HepG2 (cell line): ENCODE data around the gene RRP36. TPM values are rescaled to one million over a fixed set of nuclear protein-coding genes. Genes with fewer than 3 reads are reported as not detected.

ENCODE experiments used
- ARID3A ChIP-seq: IDR thresholded peaks from 2 replicates; pipeline ENCODE4 v1.6.1; 2012; ENCODE audit warnings: low read depth, low read length, improper control_type of control experiment
- DPF2 ChIP-seq: sonication (generic); formaldehyde crosslinking; IDR thresholded peaks from 2 replicates; pipeline ENCODE4 v1.4.0; 2020; ENCODE audit warnings: mild to moderate bottlenecking, low read depth, missing genetic modification reagents, borderline replicate concordance
- GPN1 ChIP-seq: sonication (generic); formaldehyde crosslinking; IDR thresholded peaks from 2 replicates; pipeline ENCODE4 v1.5.1; 2020; ENCODE audit warnings: missing genetic modification reagents, borderline replicate concordance
- LCORL ChIP-seq, 2 experiments: fragments of 450-650 bp in 1 of 2; sonication (generic) in 1 of 2; formaldehyde crosslinking in 1 of 2; IDR thresholded peaks; 2 replicates each; pipeline versions ENCODE4 v1.5.0 to v1.6.1; 2017 to 2020; ENCODE audit warnings: antibody characterized with exemption in 1 of 2, missing genetic modification reagents in 1 of 2
- MEIS1 ChIP-seq: sonication (generic); formaldehyde crosslinking; IDR thresholded peaks from 2 replicates; pipeline ENCODE4 v1.9.0; 2021; ENCODE audit warnings: mild to moderate bottlenecking, missing genetic modification reagents, moderate library complexity, borderline replicate concordance
- MTERF4 ChIP-seq: sonication (generic); formaldehyde crosslinking; IDR thresholded peaks from 2 replicates; pipeline ENCODE4 v1.8.0; 2023; ENCODE audit warnings: mild to moderate bottlenecking, missing genetic modification reagents
- PAXIP1 ChIP-seq: sonication (generic); formaldehyde crosslinking; conservative IDR thresholded peaks from 2 replicates; pipeline ENCODE4 v1.4.0; 2020; ENCODE audit warnings: mild to moderate bottlenecking, missing genetic modification reagents, moderate library complexity
- SETDB1 ChIP-seq: sonication (generic); formaldehyde crosslinking; IDR thresholded peaks from 2 replicates; pipeline ENCODE4 v1.5.1; 2020; ENCODE audit warnings: missing genetic modification reagents, mild to moderate bottlenecking, borderline replicate concordance
- SKIL ChIP-seq: sonication (generic); formaldehyde crosslinking; IDR thresholded peaks from 2 replicates; pipeline ENCODE4 v1.8.0; 2022; ENCODE audit warnings: missing genetic modification reagents, mild to moderate bottlenecking, moderate library complexity, borderline replicate concordance
- SRSF4 ChIP-seq: fragments of 200-400 bp; formaldehyde crosslinking; IDR thresholded peaks from one replicate; pipeline ENCODE4 v1.6.1; 2018; ENCODE audit warnings: mild to moderate bottlenecking, low read depth, low read length, moderate library complexity; ENCODE audit not compliant: poor library complexity, severe bottlenecking
- ZC3H13 ChIP-seq: sonication (generic); formaldehyde crosslinking; IDR thresholded peaks from 2 replicates; pipeline ENCODE4 v1.8.1; 2023; ENCODE audit warnings: mild to moderate bottlenecking, missing genetic modification reagents, moderate library complexity
- ZFP36L2 ChIP-seq: sonication (generic); formaldehyde crosslinking; IDR thresholded peaks from 2 replicates; pipeline ENCODE4 v1.4.0; 2020; ENCODE audit warnings: missing genetic modification reagents
- ZMAT3 ChIP-seq: sonication (generic); formaldehyde crosslinking; conservative IDR thresholded peaks from 2 replicates; pipeline ENCODE4 v1.7.0; 2021; ENCODE audit warnings: missing genetic modification reagents
- ZNF24 ChIP-seq: fragments of 450-650 bp; IDR thresholded peaks from 2 replicates; pipeline ENCODE4 v1.6.1; 2017; ENCODE audit warnings: antibody characterized with exemption, mild to moderate bottlenecking
- ZNF678 ChIP-seq: sonication (generic); formaldehyde crosslinking; IDR thresholded peaks from 2 replicates; pipeline ENCODE4 v1.4.0; 2020; ENCODE audit warnings: mild to moderate bottlenecking, missing genetic modification reagents
- ZNF792 ChIP-seq: IDR thresholded peaks from 2 replicates; pipeline ENCODE4 v1.6.1; 2016
- polyA plus RNA-seq, 8 experiments: library from polyadenylated mRNA; depleted of rRNA in 3 of 8; stranded (reverse) in 7 of 8; unstranded in 1 of 8; fragments of >200 nt; fragmentation: Illumina TruSeq in 4 of 8; extraction: Trizol in 4 of 8; gene quantifications; 2 replicates each; pipeline versions ENCODE4 v1.2.1 to v1.2.3, GENCODE V29; 2011 to 2016; ENCODE audit warnings: low read depth in 4 of 8, missing spikeins in 1 of 8, mixed read lengths in 1 of 8; ENCODE audit not compliant: insufficient read depth in 1 of 8
- total RNA-seq, 5 experiments: library from RNA; depleted of rRNA; stranded (reverse); fragments of >200 nt; fragmentation: Illumina TruSeq; extraction: Trizol; gene quantifications; 2 replicates each; pipeline ENCODE4 v1.2.3, GENCODE V29; 2016; ENCODE audit warnings: low read depth in 1 of 5

The RRP36 gene
- total and polyA plus RNA-seq, 2 of the 13 experiments (the other 11 are each of a cell fraction or from before 2014, with no cell fraction given) = 29.5 to 144 TPM

- no peak for TF ChIP-seq ZNF24
- no peak for TF ChIP-seq DPF2 (CRISPR knock-in tag)
- no peak for TF ChIP-seq LCORL (IDR thresholded peaks at IDR 0.05)
- TF ChIP-seq LCORL (CRISPR knock-in tag; IDR thresholded peaks at IDR 0.05) = peak; percentile 52; the same call in 1 of the 2 replicates
- no peak for TF ChIP-seq SRSF4
- peak; percentile 14; the same call in 1 of the 2 replicates for TF ChIP-seq PAXIP1 (CRISPR knock-in tag)
- TF ChIP-seq MTERF4 (CRISPR knock-in tag) = 0 out of 2 replicates have a peak, but pooled peaks have one; percentile 4
- TF ChIP-seq ZNF678 (CRISPR knock-in tag) = no peak
- no peak for TF ChIP-seq ZC3H13 (CRISPR knock-in tag)
- no peak for TF ChIP-seq SKIL (CRISPR knock-in tag)
- peak; percentile 18; the same call in 1 of the 2 replicates for TF ChIP-seq MEIS1 (CRISPR knock-in tag)
- TF ChIP-seq SETDB1 (CRISPR knock-in tag) = no peak
- 0 out of 2 replicates have a peak, but pooled peaks have one; percentile 1 for TF ChIP-seq ZFP36L2
- no peak; the same call in 1 of the 2 replicates for TF ChIP-seq ZMAT3 (CRISPR knock-in tag)
- TF ChIP-seq GPN1 (CRISPR knock-in tag) = no peak
- peak; percentile 2; the same call in 1 of the 2 replicates for TF ChIP-seq ARID3A
- no peak for TF ChIP-seq ZNF792 (CRISPR knock-in tag)
Measured at GRCh38 chr6:42979523-42980177, 41.8 kb upstream of the RRP36 start (continued).
